H1 (cell line): ENCODE data around the gene CST2. TPM values are rescaled to one million over a fixed set of nuclear protein-coding genes. Genes with fewer than 3 reads are reported as not detected.
"Not testable (repeated sequence)": the region's sequence is repeated elsewhere in the genome, so short reads cannot be mapped to it uniquely, and the experiment has no call there.

Experiments used
- CTCF ChIA-PET: fragments of 300-600 bp; sonication (Branson Sonifier 250); formaldehyde crosslinking; loops from one replicate; lab custom pipeline; 2021; ENCODE audit not compliant: partially characterized antibody; lab: Charles Lee
- POLR2A ChIA-PET: fragments of 300-600 bp; sonication (Branson Sonifier 250); formaldehyde crosslinking; loops from one replicate; lab custom pipeline; 2021; ENCODE audit warnings: inconsistent platforms; ENCODE audit not compliant: partially characterized antibody; lab: Charles Lee
- DNase-seq, 2 experiments: peaks; one replicate each; pipeline versions ENCODE4 v3.0.0 to v3.0.0-alpha.2; 2010 to 2022; ENCODE audit warnings: low spot score in 2 of 2, low read depth in 1 of 2, mixed read lengths in 1 of 2
- FAIRE-seq: peaks from 2 replicates; lab custom pipeline; 2011; peaks lifted over from hg19 to GRCh38; lab: Jason Lieb, UNC
- H2AFZ ChIP-seq: 2 replicates; pipeline ENCODE4 v1.8.1; 2012; ENCODE audit warnings: low read length, inconsistent platforms
- H2AK5ac ChIP-seq: 2 replicates; pipeline ENCODE4 v1.6.1; 2013; ENCODE audit warnings: low read depth, low read length
- H2BK120ac ChIP-seq: replicated peaks from 2 replicates; pipeline ENCODE3; 2013; ENCODE audit warnings: low read depth, low read length, inconsistent platforms
- H2BK12ac ChIP-seq: 2 replicates; pipeline ENCODE4 v1.6.1; 2013; ENCODE audit warnings: low read depth, low read length
- H2BK15ac ChIP-seq: 2 replicates; pipeline ENCODE4 v1.6.1; 2013; ENCODE audit warnings: low read length
- H2BK20ac ChIP-seq: 2 replicates; pipeline ENCODE4 v1.6.1; 2013; ENCODE audit warnings: low read length
- H2BK5ac ChIP-seq: 2 replicates; pipeline ENCODE4 v1.6.1; 2013; ENCODE audit warnings: low read depth, low read length
- H3K14ac ChIP-seq: 2 replicates; pipeline ENCODE4 v1.6.1; 2013; ENCODE audit warnings: inconsistent platforms; ENCODE audit not compliant: insufficient read length
- H3K18ac ChIP-seq: 2 replicates; pipeline ENCODE4 v1.6.1; 2013; ENCODE audit warnings: low read length; ENCODE audit errors: extremely low read depth
- H3K23ac ChIP-seq: 2 replicates; pipeline ENCODE4 v1.6.1; 2013; ENCODE audit warnings: inconsistent platforms; ENCODE audit not compliant: insufficient read length
- H3K23me2 ChIP-seq: 2 replicates; pipeline ENCODE4 v1.6.1; 2013; ENCODE audit warnings: low read depth, low read length
- H3K27ac ChIP-seq: 2 replicates; pipeline ENCODE4 v1.6.1; 2011; ENCODE audit warnings: low read depth, low read length, inconsistent platforms
- H3K27me3 ChIP-seq, 4 experiments: replicated peaks in 1 of 4; 1 replicate in 1 of 4; 2 replicates in 3 of 4; pipeline versions ENCODE4 v1.6.1 to v1.8.1; 2011 to 2013; ENCODE audit warnings: low read length in 3 of 4, mild to moderate bottlenecking in 3 of 4, inconsistent platforms in 2 of 4, mixed read lengths in 2 of 4, moderate library complexity in 1 of 4; ENCODE audit not compliant: control insufficient read depth in 3 of 4, insufficient read depth in 3 of 4; ENCODE audit errors: extremely low read depth in 1 of 4
- H3K36me3 ChIP-seq, 4 experiments: 2 replicates each; pipeline versions ENCODE4 v1.6.1 to v1.8.1; 2011 to 2013; ENCODE audit warnings: mild to moderate bottlenecking in 4 of 4, low read length in 3 of 4, moderate library complexity in 2 of 4, control low read depth in 1 of 4, inconsistent platforms in 1 of 4; ENCODE audit not compliant: insufficient read depth in 4 of 4, control insufficient read depth in 2 of 4
- H3K4ac ChIP-seq: replicated peaks from 2 replicates; pipeline ENCODE3; 2013; ENCODE audit warnings: low read length, low read depth, mixed read lengths, inconsistent platforms; ENCODE audit not compliant: insufficient read length
- H3K4me1 ChIP-seq, 4 experiments: replicated peaks in 1 of 4; 1 replicate in 1 of 4; 2 replicates in 3 of 4; pipeline versions ENCODE4 v1.6.1 to v1.8.1; 2011 to 2013; ENCODE audit warnings: low read length in 3 of 4, inconsistent platforms in 2 of 4, mixed read lengths in 1 of 4; ENCODE audit not compliant: insufficient read depth in 4 of 4, control insufficient read depth in 3 of 4
- H3K4me2 ChIP-seq, 2 experiments: 2 replicates each; pipeline versions ENCODE4 v1.6.1 to v1.8.1; 2011 to 2013; ENCODE audit warnings: low read depth in 2 of 2, low read length in 2 of 2, control low read depth in 1 of 2, inconsistent platforms in 1 of 2, mild to moderate bottlenecking in 1 of 2; ENCODE audit not compliant: insufficient read depth in 1 of 2
- H3K4me3 ChIP-seq, 4 experiments: fragments of 200-600, 300-600 bp in 1 of 4; sonication (generic), shearing (Covaris generic), sonication (Bioruptor Twin) in 1 of 4; 2 replicates each; pipeline versions ENCODE4 v1.5.1 to v1.8.1; 2011 to 2016; ENCODE audit warnings: low read length in 4 of 4, low read depth in 3 of 4, control low read depth in 2 of 4, inconsistent platforms in 2 of 4, mild to moderate bottlenecking in 2 of 4, mixed read lengths in 1 of 4, moderate library complexity in 1 of 4; ENCODE audit not compliant: insufficient read depth in 2 of 4; ENCODE audit errors: extremely low read depth in 1 of 4
- H3K56ac ChIP-seq: replicated peaks from 2 replicates; pipeline ENCODE3; 2013; ENCODE audit warnings: low read depth, mild to moderate bottlenecking, mixed read lengths, low read length, inconsistent platforms; ENCODE audit not compliant: insufficient read length
- H3K79me1 ChIP-seq: 2 replicates; pipeline ENCODE4 v1.6.1; 2013; ENCODE audit warnings: low read depth, low read length, control low read depth
- H3K79me2 ChIP-seq, 2 experiments: 2 replicates each; pipeline versions ENCODE4 v1.6.1 to v1.8.1; 2012 to 2013; ENCODE audit warnings: low read length in 2 of 2, mild to moderate bottlenecking in 2 of 2, inconsistent platforms in 1 of 2; ENCODE audit not compliant: insufficient read depth in 2 of 2, control insufficient read depth in 1 of 2
- H3K9ac ChIP-seq, 4 experiments: replicated peaks in 1 of 4; 1 replicate in 1 of 4; 2 replicates in 3 of 4; pipeline versions ENCODE4 v1.6.1 to v1.8.1; 2011 to 2013; ENCODE audit warnings: low read depth in 3 of 4, low read length in 3 of 4, control low read depth in 2 of 4, mild to moderate bottlenecking in 2 of 4, moderate library complexity in 2 of 4, inconsistent platforms in 1 of 4; ENCODE audit errors: extremely low read depth in 1 of 4
- H3K9me3 ChIP-seq, 2 experiments: 2 replicates each; pipeline versions ENCODE4 v1.6.1 to v1.8.1; 2012 to 2013; ENCODE audit warnings: mild to moderate bottlenecking in 2 of 2, moderate library complexity in 2 of 2, control low read depth in 1 of 2, inconsistent platforms in 1 of 2, low read depth in 1 of 2, low read length in 1 of 2, mixed read lengths in 1 of 2; ENCODE audit not compliant: insufficient read depth in 2 of 2
- H4K20me1 ChIP-seq, 2 experiments: replicated peaks in 1 of 2; 2 replicates each; pipeline versions ENCODE3 to v1.8.1; 2011 to 2013; ENCODE audit warnings: inconsistent platforms in 2 of 2, low read length in 2 of 2, mild to moderate bottlenecking in 1 of 2; ENCODE audit not compliant: insufficient read depth in 2 of 2, control insufficient read depth in 1 of 2
- H4K5ac ChIP-seq: 2 replicates; pipeline ENCODE4 v1.6.1; 2013; ENCODE audit warnings: low read length, low read depth, mixed read lengths, inconsistent platforms; ENCODE audit not compliant: insufficient read length
- H4K8ac ChIP-seq: 2 replicates; pipeline ENCODE4 v1.8.0; 2013; ENCODE audit warnings: mild to moderate bottlenecking, moderate library complexity, low read length, inconsistent platforms; ENCODE audit not compliant: insufficient read depth; ENCODE audit errors: extremely low read depth
- H4K91ac ChIP-seq: replicated peaks from 2 replicates; pipeline ENCODE3; 2013; ENCODE audit warnings: low read length, mixed read lengths, inconsistent platforms; ENCODE audit not compliant: insufficient read length
- WGBS, 2 experiments: shearing (Covaris generic) in 1 of 2; methylation state at CpG; one replicate each; pipeline versions ENCODE4 v1.1.6 to v1.1.7; 2013 to 2015; ENCODE audit warnings: low lambda C conversion rate in 2 of 2, mixed read lengths in 2 of 2, inconsistent platforms in 1 of 2, low coverage in 1 of 2, missing lambda C conversion rate in 1 of 2; ENCODE audit not compliant: insufficient replicate concordance in 2 of 2, insufficient coverage in 1 of 2, insufficient read length in 1 of 2; ENCODE audit errors: extremely low coverage in 1 of 2, missing lambda C conversion rate in 1 of 2; 5-methylcytosine and 5-hydroxymethylcytosine counted together
- polyA plus RNA-seq, 7 experiments: library from polyadenylated mRNA; depleted of rRNA in 3 of 7; stranded (reverse) in 5 of 7; unstranded in 2 of 7; fragments of >200 nt in 5 of 7; fragments of 200-250 nt in 2 of 7; gene quantifications; 1 replicate in 5 of 7; 2 replicates in 1 of 7; 4 replicates in 1 of 7; pipeline versions ENCODE4 v1.2.1 to v1.2.3, GENCODE V29; 2011 to 2013; ENCODE audit warnings: missing spikeins in 2 of 7, mixed read lengths in 2 of 7
- total RNA-seq: library from RNA; stranded (reverse); fragmentation: NEBNext Ultra II Directional; extraction: Animal tissue kit (Norgen Biotek cat#: 25700); gene quantifications from 2 replicates; pipeline ENCODE4 v1.2.1, GENCODE V29; 2021

Gene CST2
- total and polyA plus RNA-seq, 2 of the 8 experiments (the other 6 are each of a cell fraction or from before 2014, with no cell fraction given): not detected

DNA sequence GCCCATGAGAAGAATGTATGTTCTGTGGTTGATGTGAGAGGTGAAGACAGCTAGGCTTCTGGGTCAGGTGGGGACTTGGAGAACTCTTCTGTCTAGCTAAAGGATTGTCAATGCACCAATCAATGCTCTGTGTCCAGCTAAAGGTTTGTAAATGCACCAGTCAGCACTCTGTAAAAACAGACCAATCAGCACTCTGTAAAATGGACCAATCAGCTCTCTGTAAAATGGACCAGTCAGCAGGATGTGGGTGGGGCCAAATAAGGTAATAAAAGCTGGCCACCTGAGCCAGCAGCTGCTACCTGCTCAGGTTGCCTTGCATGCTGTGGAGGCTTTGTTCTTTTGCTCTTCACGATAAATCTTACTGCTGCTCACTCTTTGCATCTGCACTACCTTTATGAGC, 15.0 kb downstream of the CST2 start:
- H3K4me2 ChIP-seq, H3K23ac ChIP-seq, H3K27me3 ChIP-seq, H3K4ac ChIP-seq, H4K5ac ChIP-seq, H3K79me1 ChIP-seq, H3K79me2 ChIP-seq, H2BK15ac ChIP-seq, H2AFZ ChIP-seq, POLR2A ChIA-PET, H4K91ac ChIP-seq, H3K56ac ChIP-seq, H3K14ac ChIP-seq, DNase-seq, H2BK5ac ChIP-seq, H4K20me1 ChIP-seq, H2BK20ac ChIP-seq, H3K4me3 ChIP-seq, H3K36me3 ChIP-seq, H3K9ac ChIP-seq, H3K23me2 ChIP-seq, H4K8ac ChIP-seq, CTCF ChIA-PET, H3K18ac ChIP-seq, H3K27ac ChIP-seq, H2BK12ac ChIP-seq, H2AK5ac ChIP-seq, FAIRE-seq, H3K9me3 ChIP-seq, H2BK120ac ChIP-seq, H3K4me1 ChIP-seq: not testable (repeated sequence)
- 100% methylated on average over 1 of the region's 1 CpG; no CpG with 5 or more reads in 1 of the 2 experiments for WGBS, 2 experiments

DNA sequence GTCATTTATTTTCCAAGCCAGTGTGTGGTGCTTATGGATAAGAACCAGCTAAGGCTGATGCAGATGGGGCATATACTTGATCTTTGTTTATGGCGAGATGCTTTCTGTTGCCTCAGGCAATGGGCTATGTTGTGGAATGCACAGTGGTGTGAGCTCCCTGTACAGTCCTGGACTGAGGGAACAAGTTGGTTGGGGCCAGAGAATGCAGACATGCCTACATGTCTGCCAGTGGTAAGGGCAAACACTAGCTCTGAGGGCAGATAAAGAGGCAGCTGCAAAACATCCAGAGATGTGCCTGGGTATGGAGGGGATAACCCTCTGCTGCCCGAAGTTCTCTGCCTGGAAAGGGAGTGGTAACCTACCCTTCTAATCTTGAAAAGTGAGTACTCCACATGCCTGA, 16.2 kb downstream of the CST2 start:
- FAIRE-seq, H3K4me1 ChIP-seq, H3K23ac ChIP-seq, H3K9me3 ChIP-seq, H2BK15ac ChIP-seq, DNase-seq, H4K5ac ChIP-seq, H3K4me2 ChIP-seq, H3K56ac ChIP-seq, H4K8ac ChIP-seq, H3K18ac ChIP-seq, H3K4ac ChIP-seq, H4K91ac ChIP-seq, H3K79me2 ChIP-seq, H2BK120ac ChIP-seq, H2AK5ac ChIP-seq, POLR2A ChIA-PET, H3K4me3 ChIP-seq, H3K9ac ChIP-seq, H2AFZ ChIP-seq, H2BK20ac ChIP-seq, H3K79me1 ChIP-seq, H2BK5ac ChIP-seq, H2BK12ac ChIP-seq, H3K27ac ChIP-seq, H3K36me3 ChIP-seq, H3K14ac ChIP-seq, H3K27me3 ChIP-seq, H4K20me1 ChIP-seq, H3K23me2 ChIP-seq: not testable (repeated sequence)
- CTCF ChIA-PET: interaction anchor here (1.1 to 2.3 kb wide), 2 partner anchors 11 to 42 kb away, joined by 3 to 6 read pairs; no protein-coding TSS in a partner anchor
- 87% methylated on average over 2 of the region's 2 CpGs; no CpG with 5 or more reads in 1 of the 2 experiments for WGBS, 2 experiments
